OCI-M2 (cell line): Measurements from ENCODE around the gene KCNJ18.
"Not testable (repeated sequence)": the region's sequence is repeated elsewhere in the genome, so short reads cannot be mapped to it uniquely, and the experiment has no call there.

Experiments used
- DNase-seq: peaks from one replicate; lab custom pipeline; 2025; ENCODE audit not compliant: unreplicated experiment; lab: John Stamatoyannopoulos, UW

The KCNJ18 gene

DNA sequence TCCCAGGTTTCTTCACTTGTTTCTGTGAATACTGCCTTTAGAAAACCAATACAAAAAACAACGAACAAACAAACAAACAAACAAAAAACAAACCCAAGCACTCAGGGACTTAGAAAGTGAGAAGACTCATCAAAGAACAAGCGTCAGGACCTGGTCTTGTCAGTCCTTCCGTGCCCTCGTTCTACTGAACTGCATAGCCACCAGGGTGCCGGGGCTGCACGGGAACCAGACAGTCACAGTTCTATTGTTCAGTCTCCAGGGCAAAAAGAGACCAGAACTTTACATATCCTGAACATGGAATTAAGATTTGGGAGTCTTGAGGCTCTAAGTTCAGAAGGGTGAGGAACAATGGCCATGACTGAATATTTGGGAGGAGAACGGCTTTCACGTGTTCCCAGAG, 28.2 kb downstream of the KCNJ18 start:
- DNase-seq: not testable (repeated sequence)

DNA sequence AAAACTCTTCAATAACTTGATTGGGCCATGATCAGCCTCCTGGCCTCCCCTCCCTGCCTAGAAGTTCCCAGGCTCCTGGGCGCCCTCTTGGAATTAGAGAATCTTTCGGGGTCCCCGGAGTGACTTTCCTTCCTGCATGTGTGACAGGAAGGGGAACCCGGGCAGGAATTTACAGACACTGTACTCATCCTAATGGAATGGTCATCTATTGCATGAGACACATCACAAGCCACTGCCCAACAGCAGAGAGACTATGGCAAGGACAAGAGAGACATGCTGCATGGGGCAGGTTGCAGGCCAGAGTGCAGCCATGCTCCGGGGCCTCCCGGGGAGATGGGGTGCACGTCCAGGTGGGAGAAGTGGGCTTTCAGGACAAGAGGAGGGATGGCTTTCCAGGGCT, 29.9 kb downstream of the KCNJ18 start:
- not testable (repeated sequence) for DNase-seq

DNA sequence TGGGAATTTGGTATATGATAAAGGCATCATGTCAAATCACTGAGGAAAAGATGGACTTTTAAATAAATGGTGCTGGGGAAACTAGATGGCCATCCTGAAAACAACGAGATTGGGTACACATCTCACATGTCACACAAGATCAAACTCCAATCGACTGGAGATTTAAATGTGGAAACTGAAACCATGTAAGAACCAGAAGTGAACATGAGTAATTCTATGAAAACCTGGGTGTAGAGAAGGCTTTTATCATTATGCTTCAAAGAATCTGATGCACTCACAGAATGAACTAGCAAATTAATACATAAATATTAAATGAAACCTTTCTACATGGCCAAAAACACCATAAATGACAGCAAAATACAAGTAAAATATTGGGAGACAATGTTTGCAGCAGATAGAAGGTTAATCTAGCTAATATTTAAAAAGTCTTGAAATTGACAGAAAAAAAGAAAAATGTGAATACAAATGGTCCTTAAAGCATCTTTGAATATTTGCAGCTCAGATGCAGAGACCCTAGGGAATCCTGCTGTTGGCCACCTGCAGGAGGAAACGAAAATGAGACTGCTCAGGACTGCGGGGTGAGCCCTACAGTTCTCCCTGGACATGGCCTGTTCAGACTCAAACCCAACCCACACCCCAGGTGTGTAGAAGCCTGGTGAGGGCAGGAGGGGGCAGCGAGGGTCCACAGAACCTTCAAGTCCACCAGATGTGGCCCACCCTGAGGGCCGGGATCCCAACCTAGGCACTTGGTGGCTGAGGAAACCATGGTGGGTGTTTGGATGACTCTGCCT, 32.1 kb downstream of the KCNJ18 start:
- not testable (repeated sequence) for DNase-seq

DNA sequence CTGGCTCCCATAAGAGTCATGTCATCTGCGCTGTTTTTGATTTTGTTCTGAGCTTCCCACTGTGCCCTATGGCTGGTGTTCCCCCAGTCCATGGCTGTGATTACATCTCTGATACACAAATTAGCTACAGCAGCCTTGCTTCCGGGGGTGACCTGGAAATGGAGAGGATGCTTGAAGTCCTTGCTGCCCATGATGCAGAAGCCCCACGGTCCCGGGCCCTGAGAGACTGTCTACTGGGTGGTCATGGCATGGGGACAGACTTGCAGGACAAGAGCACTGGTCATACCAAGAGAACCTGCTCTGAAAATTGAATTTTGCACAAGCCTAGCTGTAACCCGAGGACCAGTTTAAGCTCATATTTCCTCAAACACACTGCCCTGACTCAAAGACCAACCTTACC, 38.8 kb downstream of the KCNJ18 start:
- DNase-seq: not testable (repeated sequence)

DNA sequence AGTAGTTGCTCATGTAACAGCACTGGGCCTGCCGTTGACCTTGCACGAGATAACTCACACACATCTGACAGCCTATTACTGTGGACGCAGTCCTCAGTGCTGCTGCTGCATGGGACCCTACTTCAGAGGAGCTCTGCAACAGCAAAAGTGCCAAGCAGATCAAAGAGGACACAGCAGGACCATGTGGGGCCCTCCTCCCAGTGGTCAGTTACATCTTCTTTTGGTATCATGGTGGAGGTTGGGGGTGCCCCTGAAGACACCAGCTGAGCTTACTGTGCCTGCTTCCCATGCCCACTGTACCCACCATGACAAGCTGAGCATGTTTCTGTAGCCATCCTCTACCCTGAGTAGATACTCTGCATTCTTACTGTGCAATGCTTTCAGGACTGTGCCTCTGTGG, 41.6 kb downstream of the KCNJ18 start:
- DNase-seq: not testable (repeated sequence)

DNA sequence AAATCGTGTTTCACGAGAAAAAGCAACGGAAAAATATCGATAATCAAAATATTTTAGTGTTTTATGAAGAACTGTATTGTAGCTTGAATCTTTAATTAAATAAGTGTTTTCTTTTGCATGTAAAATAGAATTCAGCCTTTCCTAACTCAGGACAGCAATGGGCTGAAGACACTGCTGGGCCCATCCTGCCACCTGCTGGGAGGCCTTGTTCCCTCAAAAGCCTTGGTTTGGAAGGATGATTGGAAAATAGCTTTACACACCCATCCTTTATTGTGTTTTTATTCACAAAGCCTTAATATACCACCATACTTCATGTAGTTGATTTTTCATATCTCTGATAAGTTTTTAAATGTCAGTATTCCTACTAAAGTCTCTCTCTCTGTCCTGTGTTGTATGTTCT, 43.5 kb downstream of the KCNJ18 start:
- not testable (repeated sequence) for DNase-seq

DNA sequence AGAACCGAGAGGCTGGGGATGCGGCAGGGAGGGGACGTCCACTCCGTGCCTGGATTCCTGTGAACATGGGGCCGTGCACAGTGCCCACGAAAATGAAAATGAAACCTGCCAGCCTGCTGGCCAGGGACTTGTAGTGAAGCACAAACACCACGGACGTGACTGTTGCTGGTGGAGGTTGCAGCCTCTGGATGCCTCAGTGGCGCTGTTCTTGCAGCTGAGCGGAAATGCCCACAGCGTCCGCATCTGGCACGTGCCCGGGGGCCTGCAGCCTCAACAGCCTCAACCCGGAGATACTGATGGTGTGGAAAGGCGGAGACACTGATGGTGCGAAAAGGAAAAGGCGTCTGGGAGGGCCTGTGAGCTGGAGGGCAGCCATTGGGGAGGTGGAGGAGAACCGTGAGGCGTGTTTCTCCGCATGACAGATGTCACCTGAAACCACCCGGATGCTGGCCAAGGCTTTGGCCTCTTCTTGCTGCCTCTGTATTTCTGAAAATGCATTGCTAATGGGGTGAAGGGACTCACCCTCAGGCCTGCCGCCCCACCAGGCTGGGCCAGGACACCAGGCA, 44.8 kb downstream of the KCNJ18 start:
- not testable (repeated sequence) for DNase-seq

DNA sequence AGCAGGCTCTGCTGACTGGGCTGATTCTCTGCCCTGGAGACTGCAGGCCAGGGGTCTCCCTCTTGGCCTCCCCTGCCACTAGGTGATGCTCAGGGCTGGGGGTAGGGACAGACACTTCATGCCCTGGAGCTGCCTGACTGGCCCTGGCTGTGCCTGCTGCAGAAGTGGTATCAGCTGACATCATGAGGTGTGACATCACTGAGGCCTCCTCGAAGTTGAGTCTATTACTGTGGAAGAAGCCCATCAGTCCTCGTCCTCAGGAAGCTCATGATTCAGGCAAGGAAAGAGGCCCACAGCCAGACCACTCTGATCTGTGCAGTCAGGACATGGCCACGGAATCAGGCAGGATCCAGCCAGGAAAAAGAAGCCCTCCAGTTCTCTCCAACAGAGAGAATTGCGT, 45.9 kb downstream of the KCNJ18 start:
- DNase-seq: not testable (repeated sequence)

DNA sequence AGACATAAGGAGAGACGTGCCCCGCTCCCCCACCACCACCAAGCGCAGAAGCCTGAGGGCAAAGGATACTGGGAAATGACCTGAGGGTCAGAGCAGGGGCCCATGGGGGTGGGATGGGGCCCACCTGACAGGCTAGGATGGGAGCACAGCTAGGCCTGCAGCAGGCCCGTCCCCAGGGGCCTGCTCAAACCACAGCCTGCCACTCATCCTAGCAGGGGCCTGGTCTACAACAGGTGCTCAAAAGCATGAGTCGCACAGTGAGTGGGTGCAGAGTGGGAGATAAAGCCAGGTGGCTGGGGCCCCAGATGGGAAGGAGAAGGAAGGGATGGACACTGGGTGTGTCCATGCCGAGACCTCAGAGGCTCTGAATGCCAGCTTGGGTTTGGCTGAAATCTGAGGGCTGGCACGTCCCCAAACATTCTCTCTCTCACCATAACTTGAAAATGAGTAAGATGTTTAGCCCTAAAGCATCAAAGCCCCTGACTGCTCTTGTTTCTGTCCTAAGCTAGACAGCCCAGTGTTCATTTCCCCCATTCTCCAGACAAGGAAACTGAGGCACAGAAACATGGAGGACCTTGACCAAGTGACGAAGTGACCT, 46.7 kb downstream of the KCNJ18 start:
- DNase-seq: not testable (repeated sequence)

DNA sequence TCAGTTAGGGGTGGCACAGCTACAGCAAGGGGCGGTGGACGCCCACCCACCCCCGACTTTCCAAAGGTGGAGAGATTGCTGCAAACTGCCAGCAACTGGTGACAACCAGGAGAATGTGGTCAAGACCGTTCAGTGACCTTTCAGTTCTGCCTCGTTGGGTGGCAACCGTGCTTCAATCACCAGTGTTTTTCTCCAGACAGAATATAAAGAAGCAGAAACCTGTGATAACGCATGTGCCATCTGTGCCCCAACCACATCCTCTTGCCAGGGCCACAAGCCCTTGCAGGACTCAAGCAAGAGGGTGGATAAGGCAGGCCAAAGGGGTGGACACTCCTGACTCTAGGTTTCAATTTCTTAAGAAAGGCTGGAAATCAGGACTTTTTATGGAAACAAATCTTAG, 47.2 kb downstream of the KCNJ18 start:
- DNase-seq: not testable (repeated sequence)

DNA sequence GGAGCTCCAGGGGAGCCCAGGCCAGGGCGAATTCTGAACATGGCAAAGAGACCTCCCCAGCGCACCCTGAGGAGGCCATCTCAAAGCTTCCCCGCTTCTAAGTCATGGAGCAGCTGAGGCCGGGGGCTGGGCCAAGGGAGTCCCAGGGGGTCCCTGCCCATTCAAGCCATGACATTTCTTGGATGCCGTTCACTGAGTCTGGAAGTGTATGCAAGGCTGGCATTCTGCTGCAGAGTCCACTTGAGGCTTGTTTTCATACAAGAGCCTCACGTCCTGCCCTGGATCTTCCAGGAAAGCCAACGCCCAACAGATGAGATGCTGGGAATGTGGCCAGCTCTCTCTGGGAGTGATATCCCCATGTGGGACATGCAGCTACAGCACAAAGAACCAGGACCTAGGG, 48.5 kb downstream of the KCNJ18 start:
- DNase-seq: not testable (repeated sequence)

DNA sequence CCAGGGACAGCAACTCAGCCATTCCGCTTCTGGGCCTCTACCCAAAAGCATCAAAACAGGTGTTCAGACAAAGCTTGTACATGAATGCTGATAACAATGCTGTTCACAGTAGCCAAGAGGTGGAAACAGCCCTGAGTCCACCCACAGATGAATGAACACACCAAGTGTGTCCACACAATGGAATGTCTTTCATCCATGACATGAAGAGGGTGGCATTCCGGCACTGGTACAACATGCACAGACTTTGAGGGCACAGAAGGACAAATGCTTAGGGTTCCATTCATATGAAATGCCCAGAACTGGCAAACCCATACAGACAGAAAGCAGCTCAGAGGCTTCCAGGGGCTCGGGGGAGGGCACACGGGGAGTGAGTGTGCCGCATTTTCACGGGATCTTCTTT, 49.2 kb downstream of the KCNJ18 start:
- DNase-seq: not testable (repeated sequence)

DNA sequence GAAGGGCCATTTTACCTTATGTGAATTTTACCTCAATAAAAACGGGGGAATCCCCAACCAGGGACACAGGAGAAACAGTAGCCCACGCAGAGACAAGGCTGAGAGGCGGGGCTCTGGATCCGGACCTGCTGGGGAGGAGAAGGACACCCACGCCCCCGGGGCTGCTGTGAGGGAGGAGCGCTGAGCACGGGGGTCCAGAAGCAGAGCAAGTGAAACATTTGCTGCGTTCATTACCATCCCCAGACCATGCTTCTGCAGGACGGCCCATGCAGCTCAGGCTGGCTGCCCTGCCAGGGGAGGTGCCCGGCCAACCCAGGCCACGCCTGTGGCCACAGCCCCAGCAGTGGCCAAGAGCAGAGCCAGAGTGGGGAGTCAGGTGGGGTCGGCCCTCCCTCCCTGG, 50.0 kb downstream of the KCNJ18 start:
- DNase-seq: no peak

DNA sequence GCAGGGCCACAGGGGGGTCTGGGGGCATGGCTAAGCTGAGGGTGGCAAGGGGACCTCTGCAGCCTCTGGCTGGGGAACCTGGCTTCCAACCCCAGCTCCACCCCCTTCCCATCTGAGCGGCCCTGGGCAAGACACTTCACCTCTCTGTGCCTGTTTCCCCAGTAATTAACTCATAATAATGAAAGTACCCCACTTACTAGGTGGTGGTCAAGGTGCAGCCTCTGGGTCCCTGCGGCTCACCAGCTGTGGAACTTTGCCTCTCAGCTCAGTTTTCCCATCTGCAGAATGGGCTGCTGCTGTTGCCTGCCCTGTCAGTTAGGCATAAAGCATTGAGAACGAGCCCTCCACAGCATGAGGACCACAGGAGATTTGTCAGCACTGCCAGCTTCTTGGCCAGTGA, 51.8 kb downstream of the KCNJ18 start:
- not testable (repeated sequence) for DNase-seq

DNA sequence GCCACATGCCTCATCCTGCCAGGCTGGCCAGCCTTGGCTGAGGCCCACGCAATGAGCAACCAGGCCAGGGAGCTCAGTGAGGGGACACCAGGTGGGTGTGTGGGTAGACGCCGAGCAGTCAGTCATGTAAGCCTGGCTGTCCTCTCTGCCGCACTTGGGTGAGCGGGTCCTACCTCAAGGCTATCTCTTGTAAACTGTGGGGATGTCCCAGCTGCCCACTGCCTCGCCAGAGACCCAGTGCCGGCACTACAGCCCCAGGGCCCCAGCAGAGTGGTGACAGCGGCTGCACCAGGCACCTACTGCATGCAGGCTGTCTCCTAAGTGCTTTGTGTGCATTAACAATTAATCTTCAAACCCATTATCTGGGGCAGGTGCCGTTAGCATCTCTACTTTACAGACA, 52.3 kb downstream of the KCNJ18 start:
- DNase-seq: not testable (repeated sequence)

DNA sequence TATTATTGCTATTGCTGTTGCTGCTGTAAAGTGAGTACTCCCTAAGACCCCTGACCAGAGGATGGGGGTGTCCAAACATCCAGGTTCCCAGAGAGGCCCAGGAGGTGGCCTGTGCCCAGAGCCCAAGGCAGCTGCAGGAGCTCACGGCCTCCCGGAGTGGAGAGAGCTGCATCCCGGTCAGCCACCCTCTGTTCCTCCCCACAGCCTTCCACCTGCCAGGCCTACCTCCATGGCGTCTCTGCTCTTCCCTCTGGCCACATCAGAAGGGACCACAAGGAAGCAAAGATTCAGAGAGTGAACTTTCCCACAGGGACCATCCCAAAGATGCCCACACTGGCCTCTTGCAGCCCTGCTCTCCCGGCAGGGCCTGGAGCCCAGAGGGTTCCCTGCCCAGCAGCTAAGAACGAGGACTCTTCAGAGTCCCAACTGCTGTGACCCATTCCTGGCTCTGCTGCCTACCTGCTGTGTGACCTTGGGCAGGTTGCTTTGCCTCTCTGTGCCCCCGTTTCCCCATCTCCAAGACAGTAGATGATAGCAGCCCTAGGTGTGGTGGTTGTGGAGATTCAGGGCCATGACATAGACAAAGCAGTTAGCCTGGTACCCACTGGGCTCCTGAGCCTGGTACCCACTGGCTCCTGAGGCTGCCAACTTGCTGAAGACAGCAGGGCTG, 53.2 kb downstream of the KCNJ18 start:
- not testable (repeated sequence) for DNase-seq

DNA sequence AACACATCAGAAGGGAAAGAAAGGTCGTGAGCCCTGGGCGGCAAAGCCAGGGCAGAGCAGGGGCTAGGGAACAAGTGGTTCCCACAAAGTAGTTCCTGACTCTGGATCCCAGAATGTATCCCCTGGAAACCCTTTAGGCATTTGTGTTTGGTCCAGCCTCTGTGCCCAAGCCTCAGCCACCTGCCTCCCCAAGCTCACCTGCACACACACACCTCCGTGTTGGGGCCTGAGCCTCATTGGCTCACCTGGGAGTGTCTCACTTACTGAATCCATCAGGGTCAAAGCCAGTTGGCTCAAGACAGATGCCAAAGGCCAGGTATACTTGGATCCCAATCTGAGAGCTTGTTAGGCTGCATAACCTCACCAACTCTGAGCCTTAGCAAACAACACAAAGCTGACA, 54.1 kb downstream of the KCNJ18 start:
- not testable (repeated sequence) for DNase-seq

DNA sequence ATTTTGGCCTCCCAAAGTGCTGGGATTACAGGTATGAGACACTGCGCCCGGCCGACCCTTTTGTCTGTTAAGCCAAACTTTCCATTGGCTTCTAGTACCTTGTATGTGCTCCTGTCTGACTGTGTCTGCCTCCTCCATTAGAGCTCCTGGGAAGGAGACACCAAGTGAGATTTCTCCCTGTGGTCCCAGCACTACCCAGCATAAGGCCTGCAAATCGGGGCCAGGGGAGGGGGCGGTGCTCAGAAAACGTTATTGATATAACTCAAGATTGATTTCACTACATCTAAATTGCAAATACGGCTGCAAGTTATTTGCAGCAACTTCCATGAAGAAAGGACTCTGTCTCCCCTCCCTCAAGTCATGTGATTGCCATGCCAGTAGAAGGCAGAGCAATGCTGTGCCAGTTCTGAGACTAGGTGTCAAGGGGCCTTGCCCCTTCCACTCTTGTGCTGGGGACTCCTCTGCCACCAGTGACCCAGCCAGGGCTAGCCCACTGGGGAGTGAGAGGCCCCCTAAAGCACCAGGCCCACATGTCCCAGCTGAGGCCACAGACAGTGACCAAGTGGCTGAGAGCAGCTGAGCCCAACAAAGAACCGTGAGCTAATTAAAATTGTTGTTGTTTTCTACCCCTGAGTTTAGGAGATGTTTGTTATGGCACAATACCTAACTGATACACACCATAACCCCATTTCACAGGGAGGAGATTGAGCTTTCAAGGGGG, 55.0 kb downstream of the KCNJ18 start:
- not testable (repeated sequence) for DNase-seq

DNA sequence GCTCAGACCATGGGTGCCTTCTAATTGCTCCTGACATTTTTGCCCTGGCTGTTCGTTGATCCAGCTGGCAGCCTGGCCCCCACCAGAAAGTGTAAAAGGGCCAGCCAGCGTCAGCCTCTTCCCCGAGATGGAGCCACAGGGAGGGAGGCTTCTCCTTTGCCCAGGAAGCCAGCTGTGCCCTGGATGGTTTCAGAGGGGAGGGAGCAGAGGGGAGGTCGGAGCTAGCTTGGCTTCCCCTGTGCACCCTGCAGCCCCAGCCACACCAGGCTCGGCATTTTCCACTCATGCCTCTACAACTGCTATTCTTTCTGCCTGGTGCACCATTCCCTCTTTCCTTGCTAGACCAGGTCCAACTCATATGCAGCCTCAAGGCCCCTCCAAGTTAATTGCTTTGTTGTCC, 56.4 kb downstream of the KCNJ18 start:
- DNase-seq: not testable (repeated sequence)

DNA sequence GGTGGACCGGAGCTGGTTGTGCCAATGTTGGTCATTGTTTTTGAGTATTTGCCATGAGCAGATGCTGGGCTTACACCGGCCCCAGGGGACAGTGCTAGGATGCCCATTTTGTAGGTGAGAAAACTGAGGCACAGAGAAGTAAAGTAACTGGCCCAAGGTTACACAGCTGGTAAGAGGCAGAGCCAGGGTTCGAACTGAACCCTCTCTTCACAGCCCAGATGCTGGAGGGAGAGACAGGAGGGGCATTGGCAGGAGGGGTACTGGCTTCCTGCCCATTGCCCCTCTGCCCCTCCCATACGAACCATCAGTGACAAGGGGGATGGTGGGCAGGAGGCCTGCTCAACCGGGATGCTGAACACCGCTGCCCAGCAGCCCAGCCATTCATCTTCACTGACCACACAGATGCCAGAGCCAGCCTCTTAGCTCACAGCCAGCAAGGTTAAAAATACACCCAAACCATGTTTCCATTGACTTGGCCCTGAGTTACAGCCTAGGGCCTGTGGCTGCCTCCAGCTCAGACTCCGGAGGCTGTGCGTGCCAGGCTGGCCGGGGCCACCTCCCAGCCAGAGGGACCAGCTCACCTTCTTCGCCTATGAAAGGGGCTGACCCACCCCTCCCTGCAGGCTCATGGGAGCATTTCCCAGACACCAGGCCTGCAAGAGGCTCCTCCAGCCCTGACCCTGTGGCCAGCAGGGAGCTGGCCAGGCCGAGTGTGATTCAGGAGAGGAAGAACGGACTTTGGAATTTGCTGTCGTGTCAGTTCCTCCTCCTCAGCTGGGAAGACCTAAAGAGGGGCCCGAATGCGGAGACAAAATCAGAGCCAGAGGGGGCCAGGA, 57.6 kb downstream of the KCNJ18 start:
- not testable (repeated sequence) for DNase-seq
